NCI-H1105 (cell line): Measurements from ENCODE around the gene NPY2R.
A peak's percentile ranks its signal among the peaks of the same experiment; 100 is the strongest.

Experiments used
- DNase-seq: peaks from one replicate; lab custom pipeline; 2025; lab: John Stamatoyannopoulos, UW

NPY2R gene, protein sequence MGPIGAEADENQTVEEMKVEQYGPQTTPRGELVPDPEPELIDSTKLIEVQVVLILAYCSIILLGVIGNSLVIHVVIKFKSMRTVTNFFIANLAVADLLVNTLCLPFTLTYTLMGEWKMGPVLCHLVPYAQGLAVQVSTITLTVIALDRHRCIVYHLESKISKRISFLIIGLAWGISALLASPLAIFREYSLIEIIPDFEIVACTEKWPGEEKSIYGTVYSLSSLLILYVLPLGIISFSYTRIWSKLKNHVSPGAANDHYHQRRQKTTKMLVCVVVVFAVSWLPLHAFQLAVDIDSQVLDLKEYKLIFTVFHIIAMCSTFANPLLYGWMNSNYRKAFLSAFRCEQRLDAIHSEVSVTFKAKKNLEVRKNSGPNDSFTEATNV

DNA sequence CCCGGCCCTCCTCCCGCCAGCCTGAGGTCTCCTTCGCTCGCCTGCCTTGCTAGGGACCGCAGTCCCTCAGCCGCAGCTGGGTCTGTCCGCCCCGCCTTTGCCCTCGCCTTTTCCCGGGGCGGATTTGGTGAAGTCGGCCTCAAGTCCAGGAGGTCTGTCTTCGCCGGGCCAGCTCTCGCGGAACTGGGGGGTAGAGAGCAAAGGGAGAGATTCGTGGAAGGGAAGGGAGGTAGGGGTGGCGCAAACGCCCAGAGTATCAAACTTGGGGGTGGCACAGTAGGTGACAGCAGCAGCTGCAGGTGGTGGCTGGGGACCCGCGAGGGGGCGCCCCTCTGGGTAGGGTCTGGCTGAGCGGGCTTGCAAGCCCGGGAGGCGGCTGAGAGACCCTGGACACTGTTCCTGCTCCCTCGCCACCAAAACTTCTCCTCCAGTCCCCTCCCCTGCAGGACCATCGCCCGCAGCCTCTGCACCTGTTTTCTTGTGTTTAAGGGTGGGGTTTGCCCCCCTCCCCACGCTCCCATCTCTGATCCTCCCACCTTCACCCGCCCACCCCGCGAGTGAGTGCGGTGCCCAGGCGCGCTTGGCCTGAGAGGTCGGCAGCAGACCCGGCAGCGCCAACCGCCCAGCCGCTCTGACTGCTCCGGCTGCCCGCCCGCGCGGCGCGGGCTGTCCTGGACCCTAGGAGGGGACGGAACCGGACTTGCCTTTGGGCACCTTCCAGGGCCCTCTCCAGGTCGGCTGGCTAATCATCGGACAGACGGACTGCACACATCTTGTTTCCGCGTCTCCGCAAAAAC, at the start of gene NPY2R:
Gene NPY2R, plus strand, starts transcription at position 379 of the 797 bp plus-strand sequence. CDS start 5,304 bp downstream, outside the sequence.
- DNase-seq, result no peak

DNA sequence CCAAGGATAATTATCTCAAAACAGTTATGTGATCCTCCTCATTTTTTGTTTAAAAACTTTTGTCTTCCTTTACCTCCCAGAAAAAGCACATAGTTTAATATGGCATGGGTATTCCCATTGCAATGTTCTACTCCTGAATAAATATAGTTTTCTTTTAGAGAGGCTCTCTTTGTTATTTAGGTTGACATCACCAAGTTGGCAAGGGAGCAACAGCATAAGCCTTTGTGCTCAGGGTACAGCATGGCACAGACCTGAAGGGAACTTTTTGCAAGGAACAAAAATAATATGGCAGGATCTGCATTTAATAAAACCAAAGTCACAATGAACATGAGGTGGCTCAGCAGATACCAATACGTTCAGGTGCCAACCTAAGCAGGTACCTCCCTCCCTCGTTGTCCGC, 47.1 kb upstream of the NPY2R start:
- no peak for DNase-seq

DNA sequence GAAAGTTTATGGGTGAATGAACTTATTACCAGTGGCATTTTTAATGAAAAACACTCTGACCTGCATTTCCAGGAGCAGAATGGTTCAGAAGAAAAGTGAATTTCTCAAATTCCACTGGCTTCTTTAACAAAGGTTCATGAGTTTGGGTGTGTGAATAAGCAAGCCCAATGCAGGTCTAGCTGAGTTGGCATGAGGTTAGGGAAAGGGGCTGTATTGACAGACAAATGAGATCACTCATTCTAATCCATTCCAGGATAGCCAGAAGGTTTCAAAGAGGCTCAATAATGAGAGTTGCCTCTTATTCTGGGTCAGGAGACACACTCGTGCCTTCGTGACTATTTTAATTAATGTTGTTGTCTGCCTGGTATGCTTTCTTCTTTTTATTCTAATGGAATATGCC, 43.7 kb upstream of the NPY2R start:
- no peak for DNase-seq

DNA sequence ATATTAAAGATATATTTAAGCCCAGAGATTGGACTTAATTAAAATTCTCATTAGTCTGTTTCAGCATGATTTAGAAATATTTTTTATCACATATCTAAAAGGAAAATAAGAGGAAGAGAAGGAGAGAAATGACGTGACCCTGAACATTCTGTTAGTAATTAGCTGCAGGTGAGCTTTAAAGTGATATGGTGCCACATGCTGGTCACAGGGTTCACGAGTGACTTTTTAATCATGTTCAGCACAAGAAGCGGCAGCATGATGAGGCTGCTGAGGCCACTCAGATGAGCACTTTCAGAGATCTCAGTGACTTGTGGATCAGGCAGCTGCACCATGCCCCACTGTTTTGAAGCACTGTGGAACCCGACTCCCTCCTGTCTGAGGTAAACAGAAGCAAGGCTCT, 37.9 kb upstream of the NPY2R start:
- DNase-seq, result no peak

DNA sequence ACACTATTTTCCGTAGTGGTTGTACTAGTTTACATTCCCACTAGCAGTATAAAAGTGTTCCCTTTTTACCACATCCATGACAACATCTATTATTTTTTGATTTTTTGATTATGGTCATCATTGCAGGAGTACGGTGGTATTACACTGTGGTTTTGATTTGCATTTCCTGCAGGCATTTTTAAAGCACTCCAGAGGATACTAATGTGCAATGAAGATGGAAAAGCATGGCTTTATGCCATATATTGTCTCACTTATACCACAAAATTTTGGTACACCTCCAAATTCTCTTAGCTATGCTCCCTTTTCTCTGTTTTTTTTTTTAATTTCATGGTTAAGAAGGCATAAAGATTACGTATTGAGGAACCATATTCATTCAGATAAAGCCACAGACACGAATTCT, 35.1 kb upstream of the NPY2R start:
- DNase-seq, result no peak

DNA sequence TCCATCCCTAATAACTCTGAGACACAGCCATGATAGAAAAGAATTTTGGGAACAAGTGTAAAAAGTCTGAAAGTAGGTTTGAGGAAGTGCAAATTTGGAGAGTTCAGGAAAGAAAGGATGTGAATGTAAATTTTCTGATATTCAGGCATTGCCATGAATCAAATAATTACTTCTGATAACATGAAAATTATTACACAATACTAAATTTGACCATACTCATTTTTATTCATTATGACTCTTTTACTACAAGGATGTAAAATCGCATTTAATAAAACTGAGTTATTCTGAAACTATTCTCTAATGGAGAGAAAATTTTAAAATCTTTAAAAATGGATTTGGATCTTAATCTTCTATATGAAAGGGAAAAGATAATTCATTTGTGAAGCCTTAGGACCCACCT, 33.8 kb upstream of the NPY2R start:
- no peak for DNase-seq

DNA sequence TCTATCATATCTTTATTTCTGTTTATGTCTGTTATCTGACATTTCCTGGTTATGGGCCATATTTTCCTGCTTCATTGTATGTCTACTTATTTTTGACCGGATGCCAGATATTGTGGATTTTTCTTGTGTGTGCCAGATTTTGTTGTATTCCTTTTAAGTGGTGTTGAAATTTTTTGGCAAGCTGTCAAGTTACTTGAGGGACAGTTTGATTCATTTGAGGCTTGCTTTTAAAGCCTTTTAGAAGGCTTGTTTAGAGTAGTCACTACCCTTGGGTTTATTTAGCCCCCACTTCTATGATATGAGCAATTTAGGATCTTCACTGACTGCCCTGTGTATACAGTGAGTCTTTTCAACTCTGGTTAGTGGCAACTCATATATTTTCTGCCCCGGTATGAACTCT, 29.2 kb upstream of the NPY2R start:
- peak; percentile 33 for DNase-seq

DNA sequence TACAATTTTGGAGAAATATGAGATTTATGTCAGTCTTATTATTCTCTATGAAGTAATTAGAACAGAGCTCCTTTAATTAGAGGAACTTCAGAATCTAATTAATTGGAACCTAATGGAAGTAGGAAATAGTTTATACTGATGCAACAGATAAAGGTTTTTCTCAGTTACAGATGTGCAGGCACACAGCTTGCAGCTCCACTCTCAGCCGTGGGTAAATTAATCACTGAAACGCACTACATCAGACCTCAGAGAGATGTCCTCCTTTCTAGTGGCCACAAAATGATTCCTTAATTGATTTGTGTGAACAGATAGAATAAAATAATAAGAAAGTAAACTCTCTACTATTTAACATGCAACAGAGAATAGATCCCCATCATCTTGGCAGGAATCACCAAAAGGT, 21.5 kb upstream of the NPY2R start:
- no peak for DNase-seq

DNA sequence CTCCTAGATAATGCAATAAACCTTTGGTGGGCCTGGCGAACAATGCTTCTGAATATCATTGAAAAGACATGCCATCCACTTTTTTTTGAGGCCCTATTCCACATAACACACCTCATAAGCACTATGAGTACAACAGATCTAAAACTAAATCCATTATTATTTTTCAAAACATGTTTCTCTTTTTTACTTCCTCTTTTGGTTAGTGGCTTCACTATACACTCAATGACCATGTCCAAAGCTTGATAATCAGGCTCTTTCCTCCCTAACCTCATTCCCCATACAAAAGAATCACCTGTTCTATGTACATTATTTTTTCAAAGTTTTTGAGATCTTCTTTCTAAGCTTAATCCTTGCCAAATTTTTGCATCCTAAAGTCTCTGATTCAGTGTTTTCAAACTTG, 20.4 kb upstream of the NPY2R start:
- DNase-seq, result no peak

DNA sequence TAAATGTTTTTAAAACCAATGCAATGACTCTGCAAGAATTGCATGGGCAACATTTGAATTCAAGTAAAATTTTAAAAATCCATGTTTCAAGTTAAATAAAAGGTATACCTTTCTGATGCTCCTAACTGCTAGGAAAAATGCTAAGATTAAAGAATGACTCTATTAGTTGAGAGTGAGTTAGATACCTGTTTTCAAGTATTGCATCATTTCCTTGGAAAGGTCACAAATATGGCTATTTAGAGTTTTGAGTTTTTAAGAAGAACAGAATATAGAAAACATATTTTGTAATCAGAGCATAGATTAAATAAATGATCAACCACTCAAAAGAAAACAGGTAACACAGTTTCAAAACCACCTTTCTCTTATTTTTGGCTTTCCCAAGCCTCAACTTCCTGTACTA, 18.3 kb upstream of the NPY2R start:
- DNase-seq, result no peak

DNA sequence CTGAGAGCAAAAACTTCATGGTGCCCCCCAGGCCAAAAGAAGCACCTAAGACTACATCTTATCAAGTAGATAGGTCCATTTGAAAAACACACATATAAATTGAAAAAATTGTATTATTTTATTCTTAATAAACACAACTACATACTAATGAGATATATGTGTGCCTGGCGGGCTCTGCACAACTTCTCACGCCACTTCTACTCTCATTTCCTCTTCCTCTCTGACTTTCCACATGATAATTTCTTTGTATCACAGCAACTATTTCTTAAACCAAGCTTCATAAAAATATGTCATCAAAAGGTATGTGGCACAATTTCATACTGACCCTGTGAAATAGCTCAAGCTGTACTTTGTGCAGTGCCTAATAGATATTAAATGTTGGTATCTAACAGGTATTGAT, 10.7 kb upstream of the NPY2R start:
- DNase-seq, result no peak

DNA sequence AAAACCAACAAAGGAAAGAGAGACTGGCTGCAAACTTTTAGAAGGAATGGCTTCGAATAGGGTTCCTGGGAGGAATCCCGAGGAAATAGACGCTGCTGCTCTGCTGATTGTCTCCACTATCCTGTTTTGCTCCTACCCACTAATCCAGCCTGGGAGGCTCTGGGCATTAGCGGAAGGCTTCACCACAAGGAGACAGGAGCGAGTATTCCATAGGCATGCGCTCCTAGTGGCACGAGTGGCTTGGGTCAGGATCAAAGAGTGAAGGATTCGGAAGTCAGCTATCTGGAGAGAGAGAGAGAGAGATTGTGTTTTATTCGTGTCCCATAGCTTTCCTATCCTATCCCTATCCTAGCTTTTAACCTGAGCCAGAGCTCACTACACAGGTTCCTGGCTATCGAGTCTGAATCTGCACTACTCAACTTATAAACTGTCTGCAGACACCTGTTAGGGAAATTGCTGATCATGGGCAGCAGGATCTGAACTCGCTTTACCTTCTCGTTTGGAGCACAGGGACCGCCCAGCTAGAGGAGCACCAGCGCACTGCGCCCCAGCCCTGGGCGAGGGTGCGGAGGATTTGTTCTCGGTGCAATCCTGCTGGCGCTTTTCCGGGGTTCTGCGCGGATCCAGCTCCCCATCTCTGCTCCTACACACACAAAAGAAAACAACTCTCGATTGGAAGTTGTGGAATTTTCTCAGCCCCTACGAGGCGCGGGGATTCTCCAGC, 740 bp upstream of the NPY2R start:
- DNase-seq, result no peak

DNA sequence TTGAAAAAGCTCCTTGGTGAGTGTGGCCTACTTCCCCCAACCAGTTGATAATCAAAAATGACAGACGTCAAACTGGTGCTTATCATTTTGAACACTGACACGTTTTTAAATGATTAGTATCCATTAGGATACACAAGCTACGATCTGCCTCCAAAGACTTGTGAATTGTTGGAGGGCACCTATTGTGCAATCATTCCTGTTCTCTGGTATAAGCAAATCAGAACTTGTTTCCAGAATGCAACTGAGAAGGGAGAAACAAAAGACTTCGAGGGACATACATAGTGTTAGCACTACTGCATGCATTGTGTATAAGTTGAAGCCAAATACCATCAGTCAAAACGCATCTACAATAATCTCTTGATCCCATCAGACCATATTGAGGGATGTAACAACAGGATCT, 11.6 kb downstream of the NPY2R start:
- DNase-seq, result no peak

DNA sequence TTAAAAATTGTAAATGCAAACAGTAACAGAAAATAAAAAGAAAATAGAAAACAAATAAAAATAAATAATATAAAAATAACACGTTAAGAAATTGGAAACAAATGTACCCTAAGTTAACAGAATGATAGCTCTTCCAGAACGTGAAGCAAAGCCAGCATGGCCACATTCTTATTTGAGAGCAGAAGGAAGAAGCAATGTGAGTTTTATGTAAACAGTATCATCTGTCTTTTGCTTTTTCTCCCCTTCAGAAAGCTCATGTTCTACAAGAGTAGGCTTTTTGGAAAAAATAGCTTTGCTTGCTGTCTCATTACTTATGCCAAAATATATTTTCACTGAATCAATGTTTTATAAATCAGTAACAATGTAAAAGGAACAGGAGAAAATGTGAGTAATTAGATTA, 18.7 kb downstream of the NPY2R start:
- DNase-seq, result no peak

DNA sequence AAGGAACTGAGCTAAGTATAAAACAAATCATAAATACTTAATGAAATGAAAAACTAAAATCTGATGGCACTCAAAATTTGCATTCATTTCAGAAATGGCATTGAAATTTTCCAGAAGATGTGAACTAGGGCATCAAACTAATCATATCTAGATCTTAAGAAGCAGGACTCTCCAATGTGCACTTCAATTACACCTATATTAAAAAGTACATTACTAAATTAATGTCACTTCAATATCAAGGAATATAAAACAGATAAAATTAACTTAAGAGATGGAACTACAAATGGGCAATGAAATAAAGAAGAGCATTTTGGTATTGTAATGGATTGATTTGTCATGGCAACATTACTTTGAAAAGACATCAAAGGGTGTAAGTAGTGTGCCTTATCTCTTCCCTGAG, 20.3 kb downstream of the NPY2R start:
- DNase-seq, result no peak

DNA sequence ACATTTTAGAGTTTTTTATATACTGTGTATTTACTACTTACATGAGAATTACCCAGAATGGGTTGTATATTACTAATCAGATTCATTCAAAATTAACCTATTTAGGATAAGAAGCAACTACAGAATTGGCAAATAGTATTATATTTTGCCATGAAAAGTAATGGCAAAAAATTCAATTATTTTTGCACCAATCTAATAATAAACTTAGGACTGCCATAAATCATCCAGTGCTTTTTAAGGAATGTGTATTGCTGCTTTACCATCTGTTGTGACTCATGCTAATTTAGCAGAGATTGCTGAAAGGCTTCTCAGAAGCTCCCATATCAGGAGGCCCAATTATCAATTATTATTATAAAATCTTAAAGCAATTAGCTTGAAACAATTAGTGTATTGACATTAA, 24.0 kb downstream of the NPY2R start:
- no peak for DNase-seq

DNA sequence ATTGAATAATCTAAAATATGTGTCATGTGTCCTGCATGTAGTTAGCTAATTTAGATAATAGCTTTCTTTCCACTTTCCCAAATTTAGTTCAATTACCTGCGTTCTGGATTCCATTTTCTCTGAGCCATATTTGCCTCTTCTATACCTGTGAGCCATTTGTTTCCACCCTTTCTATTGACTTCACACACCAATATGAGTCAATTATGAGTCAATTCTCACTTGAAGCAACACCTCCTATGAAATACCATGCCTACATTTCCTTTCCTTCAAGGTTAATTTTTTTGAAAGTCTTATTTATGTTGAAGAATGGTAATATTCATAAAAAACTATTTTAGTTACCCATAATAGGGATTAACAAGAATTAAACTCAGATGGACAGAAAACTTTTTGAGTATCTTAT, 25.8 kb downstream of the NPY2R start:
- no peak for DNase-seq

DNA sequence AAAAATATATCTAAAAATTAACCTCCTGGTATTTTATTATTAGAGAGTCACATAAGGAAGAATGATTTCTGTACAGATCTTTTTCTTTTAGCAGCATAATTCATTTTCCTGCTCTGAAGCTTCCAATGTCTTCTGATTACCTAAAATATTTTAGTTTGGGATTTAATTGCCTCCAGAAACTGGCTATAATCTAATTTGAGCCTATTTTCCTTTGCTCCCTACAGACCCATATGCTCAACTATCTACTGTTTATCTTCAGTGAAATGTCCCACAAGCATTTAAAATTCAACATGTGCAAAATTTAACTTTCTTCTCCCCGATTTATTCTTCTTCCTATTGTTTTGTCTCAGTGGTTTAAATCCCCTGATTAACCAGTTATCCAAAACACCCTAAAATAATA, 29.1 kb downstream of the NPY2R start:
- DNase-seq, result no peak

DNA sequence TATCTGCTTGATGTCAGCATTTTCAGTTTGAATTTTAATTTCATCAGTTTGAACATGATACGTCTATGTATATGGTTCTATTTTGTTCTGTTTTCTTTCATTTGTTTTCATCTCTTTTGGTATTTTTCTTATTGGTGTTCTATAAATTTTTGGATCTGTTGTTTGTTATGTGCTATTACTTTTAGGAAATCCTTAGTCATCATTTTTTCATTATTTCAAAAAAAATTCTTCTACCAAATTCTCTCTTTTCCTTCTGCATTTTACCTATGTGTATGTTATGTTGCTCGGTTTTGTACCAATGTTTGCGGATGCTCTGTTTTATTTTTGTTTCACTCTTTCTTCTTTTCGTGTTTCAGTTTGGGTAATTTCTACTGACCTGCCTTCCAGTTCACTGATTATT, 32.8 kb downstream of the NPY2R start:
- no peak for DNase-seq

DNA sequence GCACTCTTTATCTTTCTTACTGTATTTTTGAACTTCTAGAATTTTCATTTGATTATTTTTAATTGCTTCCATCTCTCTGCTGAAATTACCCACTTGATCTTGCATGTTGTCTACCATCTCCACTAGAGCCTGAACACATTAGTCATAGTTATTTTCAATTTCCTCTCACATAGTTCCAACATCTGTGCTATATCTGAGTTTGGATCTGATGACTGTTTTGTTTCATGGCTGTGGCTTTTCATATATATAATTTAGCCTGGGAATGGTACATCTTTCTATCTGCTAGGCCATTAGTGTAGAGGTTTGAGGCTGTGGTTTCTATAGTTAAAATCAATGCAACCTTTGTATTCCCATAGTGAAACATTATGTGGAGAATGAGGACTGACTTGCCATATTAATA, 33.2 kb downstream of the NPY2R start:
- DNase-seq, result no peak

DNA sequence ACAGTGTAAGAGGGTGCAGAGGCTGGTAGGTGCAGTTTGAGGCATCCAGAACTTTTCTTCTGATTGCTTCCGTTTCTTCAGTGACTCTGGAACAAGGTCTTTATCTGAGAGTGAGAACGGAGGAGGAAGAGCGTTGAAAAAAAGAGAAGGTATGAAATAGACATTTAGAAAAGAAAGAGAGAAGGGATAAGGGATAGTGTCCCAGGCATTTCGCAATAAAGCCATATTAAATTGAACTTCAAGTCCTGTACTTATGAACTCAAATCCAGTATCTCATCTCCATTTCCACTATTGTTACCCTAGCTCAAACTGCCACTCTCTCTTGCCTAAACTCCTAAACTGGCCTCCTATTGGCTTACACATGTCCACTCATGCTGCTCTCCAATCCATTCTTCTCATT, 36.7 kb downstream of the NPY2R start:
- DNase-seq, result no peak

DNA sequence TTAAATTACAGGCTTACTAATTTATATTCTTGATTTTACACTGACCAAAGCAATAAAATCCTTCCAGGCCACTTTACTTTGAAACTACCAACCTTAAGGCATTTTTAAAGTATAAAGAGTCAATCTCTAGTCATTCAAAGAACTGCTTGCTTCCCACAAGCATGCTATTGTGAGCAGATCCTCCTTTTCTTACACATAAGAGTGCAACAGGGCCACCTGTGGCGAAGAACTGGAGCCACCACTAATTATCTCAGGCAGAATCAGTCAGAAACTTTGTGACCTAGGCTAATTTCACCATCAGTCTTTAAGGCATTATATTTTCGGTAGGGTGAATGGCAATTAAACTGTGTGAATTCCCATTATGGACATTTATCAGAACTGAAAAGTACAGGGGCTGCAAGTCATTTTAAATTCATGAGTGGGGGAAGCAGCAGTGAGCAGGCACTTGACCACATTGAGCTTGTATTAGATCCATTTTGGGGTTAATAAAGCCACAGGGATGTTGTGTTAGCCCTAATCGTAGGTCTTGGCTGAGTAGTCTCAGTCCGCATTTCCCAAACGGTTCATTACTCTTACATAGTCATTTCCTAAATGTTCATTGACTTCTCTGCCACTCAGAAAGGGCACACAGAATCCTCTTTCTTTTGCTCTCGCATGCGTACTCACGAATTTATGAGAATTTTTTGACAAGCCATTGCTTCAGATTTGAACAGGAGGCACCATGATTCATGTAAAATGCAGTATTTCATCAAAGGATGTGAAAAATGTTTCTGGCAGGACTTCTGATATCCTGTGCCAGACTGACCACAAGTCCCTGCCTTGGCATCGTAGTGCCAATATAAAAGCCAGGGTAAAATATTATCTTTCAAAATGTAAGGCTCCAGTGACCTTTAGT, 39.8 kb downstream of the NPY2R start:
- no peak for DNase-seq
